Thyroid gland (tissue), 4 donors: Measurements from ENCODE around the gene SLX9.

Source experiments
- POLR2A ChIP-seq, 2 donors: fragments of 450-650 bp; IDR thresholded peaks; one replicate each; pipeline ENCODE4 v1.6.1; 2017; ENCODE audit warnings: antibody characterized with exemption in 2 of 2, mild to moderate bottlenecking in 2 of 2, moderate library complexity in 1 of 2
- TF ChIP-seq, protein P1 (sequence below), 6 experiments: fragments of 200-600 bp in 3 of 6; fragments of 450-650 bp in 3 of 6; sonication (generic) in 3 of 6; IDR thresholded peaks; one replicate each; pipeline ENCODE4 v1.5.1; 2016 to 2019; ENCODE audit warnings: antibody characterized with exemption in 6 of 6, mild to moderate bottlenecking in 2 of 6, inconsistent platforms in 1 of 6, moderate library complexity in 1 of 6

DNA sequence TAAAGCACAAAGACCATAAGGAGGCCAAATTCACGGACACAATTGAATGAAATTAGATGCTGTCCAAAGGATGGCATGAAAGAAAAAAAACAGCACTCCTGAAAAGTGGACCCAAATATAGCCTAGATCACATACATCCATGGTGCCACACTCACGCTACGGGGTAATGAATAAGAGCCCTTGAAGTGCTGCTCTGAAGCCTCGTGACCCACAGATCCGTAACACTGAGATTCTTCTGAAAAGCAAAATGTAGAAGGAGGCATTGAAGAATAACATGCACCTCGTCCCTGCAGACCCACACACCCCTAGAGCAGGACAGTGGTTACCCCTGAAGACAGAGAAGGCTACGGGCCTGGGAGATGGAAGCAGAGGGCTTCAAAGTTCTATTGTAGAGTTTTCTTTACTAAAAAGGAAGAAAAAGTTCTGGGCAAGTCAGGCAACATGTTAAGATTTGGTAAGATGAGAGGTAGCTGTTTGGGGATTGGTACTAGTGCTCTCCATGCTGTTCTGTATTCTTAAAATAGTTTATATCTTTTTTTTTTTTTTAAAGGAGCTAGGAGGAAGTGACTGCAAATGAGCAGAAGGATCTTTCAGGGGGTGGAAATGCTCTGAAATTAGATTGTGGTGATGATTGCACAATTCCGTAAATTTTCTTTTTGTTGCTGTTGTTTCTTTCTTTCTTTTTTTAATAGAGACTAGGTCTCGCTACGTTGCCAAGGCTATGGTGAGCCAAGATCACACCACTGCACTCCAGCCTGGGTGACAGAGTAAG lies 15.0 kb upstream of the SLX9 start:
- TF ChIP-seq, protein P1, sequence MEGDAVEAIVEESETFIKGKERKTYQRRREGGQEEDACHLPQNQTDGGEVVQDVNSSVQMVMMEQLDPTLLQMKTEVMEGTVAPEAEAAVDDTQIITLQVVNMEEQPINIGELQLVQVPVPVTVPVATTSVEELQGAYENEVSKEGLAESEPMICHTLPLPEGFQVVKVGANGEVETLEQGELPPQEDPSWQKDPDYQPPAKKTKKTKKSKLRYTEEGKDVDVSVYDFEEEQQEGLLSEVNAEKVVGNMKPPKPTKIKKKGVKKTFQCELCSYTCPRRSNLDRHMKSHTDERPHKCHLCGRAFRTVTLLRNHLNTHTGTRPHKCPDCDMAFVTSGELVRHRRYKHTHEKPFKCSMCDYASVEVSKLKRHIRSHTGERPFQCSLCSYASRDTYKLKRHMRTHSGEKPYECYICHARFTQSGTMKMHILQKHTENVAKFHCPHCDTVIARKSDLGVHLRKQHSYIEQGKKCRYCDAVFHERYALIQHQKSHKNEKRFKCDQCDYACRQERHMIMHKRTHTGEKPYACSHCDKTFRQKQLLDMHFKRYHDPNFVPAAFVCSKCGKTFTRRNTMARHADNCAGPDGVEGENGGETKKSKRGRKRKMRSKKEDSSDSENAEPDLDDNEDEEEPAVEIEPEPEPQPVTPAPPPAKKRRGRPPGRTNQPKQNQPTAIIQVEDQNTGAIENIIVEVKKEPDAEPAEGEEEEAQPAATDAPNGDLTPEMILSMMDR (IDR thresholded peaks at IDR 0.05), result no peak
- TF ChIP-seq POLR2A (IDR thresholded peaks at IDR 0.05), result no peak
